Panc1 (cell line): ENCODE data around the gene ADIPOR2.

Experiments used
- POLR2AphosphoS5 ChIP-seq: IDR thresholded peaks from 2 replicates; pipeline ENCODE4 v1.6.1; 2012; ENCODE audit warnings: mild to moderate bottlenecking, low read depth, low read length, moderate library complexity
- SIN3A ChIP-seq: IDR thresholded peaks from 2 replicates; pipeline ENCODE4 v1.6.1; 2012; ENCODE audit warnings: low read depth, mild to moderate bottlenecking, low read length, moderate library complexity, borderline replicate concordance; ENCODE audit not compliant: insufficient read depth
- TCF7L2 ChIP-seq: IDR thresholded peaks from 2 replicates; pipeline ENCODE4 v1.6.1; 2011; ENCODE audit warnings: mild to moderate bottlenecking, low read depth, low read length, inconsistent platforms
- TF ChIP-seq, protein P1 (sequence below): fragments of 450-650 bp; IDR thresholded peaks from 2 replicates; pipeline ENCODE4 v1.5.1; 2017; ENCODE audit warnings: mild to moderate bottlenecking
- TF ChIP-seq, protein P2 (sequence below), 2 experiments: IDR thresholded peaks; 2 replicates each; pipeline ENCODE4 v1.6.1; 2011 to 2012; ENCODE audit warnings: low read depth in 2 of 2, control low read depth in 1 of 2, low read length in 1 of 2, mild to moderate bottlenecking in 1 of 2, moderate library complexity in 1 of 2; ENCODE audit not compliant: insufficient read depth in 1 of 2

DNA sequence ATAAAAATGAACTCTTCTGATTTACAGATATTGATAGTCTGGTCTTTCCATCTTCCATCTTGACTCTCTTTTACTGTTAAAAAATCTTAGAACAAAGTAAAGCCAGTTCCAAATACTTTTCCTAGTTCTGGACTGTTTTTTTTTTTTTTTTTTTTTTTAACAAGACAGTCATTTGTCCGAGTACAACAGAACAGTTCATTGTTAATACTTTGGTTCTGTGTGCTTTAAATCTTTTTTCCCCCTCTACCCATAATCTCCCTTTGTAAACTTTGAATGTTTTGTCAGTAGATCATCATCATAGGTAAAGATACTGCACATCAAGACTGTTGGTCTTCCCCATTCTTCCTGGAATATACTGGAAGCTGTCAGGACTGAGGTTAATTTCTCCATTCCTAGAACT, 38.0 kb downstream of the ADIPOR2 start:
- TF ChIP-seq POLR2AphosphoS5 (no peak), TCF7L2 (no peak), SIN3A (no peak)
- TF ChIP-seq, protein P1, sequence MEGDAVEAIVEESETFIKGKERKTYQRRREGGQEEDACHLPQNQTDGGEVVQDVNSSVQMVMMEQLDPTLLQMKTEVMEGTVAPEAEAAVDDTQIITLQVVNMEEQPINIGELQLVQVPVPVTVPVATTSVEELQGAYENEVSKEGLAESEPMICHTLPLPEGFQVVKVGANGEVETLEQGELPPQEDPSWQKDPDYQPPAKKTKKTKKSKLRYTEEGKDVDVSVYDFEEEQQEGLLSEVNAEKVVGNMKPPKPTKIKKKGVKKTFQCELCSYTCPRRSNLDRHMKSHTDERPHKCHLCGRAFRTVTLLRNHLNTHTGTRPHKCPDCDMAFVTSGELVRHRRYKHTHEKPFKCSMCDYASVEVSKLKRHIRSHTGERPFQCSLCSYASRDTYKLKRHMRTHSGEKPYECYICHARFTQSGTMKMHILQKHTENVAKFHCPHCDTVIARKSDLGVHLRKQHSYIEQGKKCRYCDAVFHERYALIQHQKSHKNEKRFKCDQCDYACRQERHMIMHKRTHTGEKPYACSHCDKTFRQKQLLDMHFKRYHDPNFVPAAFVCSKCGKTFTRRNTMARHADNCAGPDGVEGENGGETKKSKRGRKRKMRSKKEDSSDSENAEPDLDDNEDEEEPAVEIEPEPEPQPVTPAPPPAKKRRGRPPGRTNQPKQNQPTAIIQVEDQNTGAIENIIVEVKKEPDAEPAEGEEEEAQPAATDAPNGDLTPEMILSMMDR, result no peak
- TF ChIP-seq, protein P2, sequence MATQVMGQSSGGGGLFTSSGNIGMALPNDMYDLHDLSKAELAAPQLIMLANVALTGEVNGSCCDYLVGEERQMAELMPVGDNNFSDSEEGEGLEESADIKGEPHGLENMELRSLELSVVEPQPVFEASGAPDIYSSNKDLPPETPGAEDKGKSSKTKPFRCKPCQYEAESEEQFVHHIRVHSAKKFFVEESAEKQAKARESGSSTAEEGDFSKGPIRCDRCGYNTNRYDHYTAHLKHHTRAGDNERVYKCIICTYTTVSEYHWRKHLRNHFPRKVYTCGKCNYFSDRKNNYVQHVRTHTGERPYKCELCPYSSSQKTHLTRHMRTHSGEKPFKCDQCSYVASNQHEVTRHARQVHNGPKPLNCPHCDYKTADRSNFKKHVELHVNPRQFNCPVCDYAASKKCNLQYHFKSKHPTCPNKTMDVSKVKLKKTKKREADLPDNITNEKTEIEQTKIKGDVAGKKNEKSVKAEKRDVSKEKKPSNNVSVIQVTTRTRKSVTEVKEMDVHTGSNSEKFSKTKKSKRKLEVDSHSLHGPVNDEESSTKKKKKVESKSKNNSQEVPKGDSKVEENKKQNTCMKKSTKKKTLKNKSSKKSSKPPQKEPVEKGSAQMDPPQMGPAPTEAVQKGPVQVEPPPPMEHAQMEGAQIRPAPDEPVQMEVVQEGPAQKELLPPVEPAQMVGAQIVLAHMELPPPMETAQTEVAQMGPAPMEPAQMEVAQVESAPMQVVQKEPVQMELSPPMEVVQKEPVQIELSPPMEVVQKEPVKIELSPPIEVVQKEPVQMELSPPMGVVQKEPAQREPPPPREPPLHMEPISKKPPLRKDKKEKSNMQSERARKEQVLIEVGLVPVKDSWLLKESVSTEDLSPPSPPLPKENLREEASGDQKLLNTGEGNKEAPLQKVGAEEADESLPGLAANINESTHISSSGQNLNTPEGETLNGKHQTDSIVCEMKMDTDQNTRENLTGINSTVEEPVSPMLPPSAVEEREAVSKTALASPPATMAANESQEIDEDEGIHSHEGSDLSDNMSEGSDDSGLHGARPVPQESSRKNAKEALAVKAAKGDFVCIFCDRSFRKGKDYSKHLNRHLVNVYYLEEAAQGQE (IDR thresholded peaks at IDR 0.05; ENCODE audit: insufficient read depth in 1 of 2, low read depth in 2 of 2, low read length in 1 of 2), result no peak
